Activated CD8-positive, alpha-beta memory T cell treated with anti-CD3 and anti-CD28 coated beads for 1 hour (primary cell): ENCODE results near the gene HTR2C.
"Not testable (repeated sequence)": the region's sequence is repeated elsewhere in the genome, so short reads cannot be mapped to it uniquely, and the experiment has no call there.

Experiments used
- DNase-seq, 2 donors: peaks; one replicate each; pipeline ENCODE4 v3.0.0-alpha.2; 2020; ENCODE audit warnings: low read depth in 1 of 2; ENCODE audit errors: extremely low read depth in 1 of 2

HTR2C gene

DNA sequence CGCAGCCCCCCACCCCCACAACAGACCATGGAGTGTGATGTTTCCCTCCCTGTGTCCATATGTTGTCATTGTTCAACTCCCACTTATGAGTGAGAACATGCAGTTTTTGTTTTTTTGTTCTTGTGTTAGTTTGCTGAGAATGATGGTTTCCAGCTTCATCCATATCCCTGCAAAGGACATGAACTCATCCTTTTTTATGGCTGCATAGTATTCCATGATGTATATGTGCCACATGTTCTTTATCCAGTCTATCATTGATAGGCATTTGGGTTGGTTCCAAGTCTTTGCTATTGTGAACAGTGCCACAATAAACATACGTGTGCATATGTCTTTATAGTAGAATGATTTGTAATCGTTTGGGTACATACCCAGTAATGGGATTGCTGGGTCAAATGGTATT lies 353.2 kb downstream of the HTR2C start:
- DNase-seq = not testable (repeated sequence)

DNA sequence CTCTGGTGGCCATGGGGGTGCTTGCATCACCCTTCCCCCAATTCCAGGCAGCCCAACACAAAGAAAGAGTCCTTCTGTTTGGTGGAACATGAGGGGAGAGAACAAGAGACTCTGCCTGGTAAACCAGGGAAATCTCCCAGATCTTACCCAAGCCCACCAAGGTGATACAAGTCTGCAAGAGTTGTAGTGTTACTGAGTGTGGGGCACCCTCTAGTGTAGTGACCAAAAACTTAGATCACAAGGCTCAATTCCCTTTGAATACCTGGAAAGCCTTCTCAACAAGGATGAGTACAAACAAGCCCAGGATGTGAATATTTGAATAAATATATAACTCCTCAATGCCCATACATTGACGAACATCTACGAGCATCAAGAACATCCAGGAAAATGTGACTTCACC lies 368.8 kb downstream of the HTR2C start:
- DNase-seq = no peak
